GM23338 (cell line): Measurements from ENCODE around the gene UNC93B1. TPM values are rescaled to one million over a fixed set of nuclear protein-coding genes. Genes with fewer than 3 reads are reported as not detected.

Source experiments
- ATAC-seq: fragments of 200-7000 bp; cut with Tn5 transposase; 3 replicates; pipeline ENCODE4 v1.9.1; 2020
- DNase-seq: peaks from one replicate; pipeline ENCODE4 v3.0.0-alpha.2; 2015; ENCODE audit warnings: low spot score
- H2AFZ ChIP-seq: fragments of 200-600 bp; sonication (generic); 2 replicates; pipeline ENCODE4 v1.8.0; 2016; ENCODE audit warnings: antibody characterized with exemption, mild to moderate bottlenecking, moderate library complexity
- H3F3A ChIP-seq: fragments of 200-600 bp; sonication (generic); replicated peaks from 2 replicates; pipeline ENCODE4 v1.8.0; 2017; ENCODE audit warnings: antibody characterized with exemption, mixed run types, low read depth
- H3K27ac ChIP-seq: fragments of 200-600 bp; sonication (generic); 2 replicates; pipeline ENCODE4 v1.6.1; 2016; ENCODE audit warnings: low read depth
- H3K27me3 ChIP-seq: fragments of 200-600 bp; sonication (generic); 2 replicates; pipeline ENCODE4 v1.8.0; 2016; ENCODE audit warnings: mild to moderate bottlenecking, mixed run types, moderate library complexity; ENCODE audit not compliant: insufficient read depth
- H3K36me3 ChIP-seq: fragments of 200-600 bp; sonication (generic); 2 replicates; pipeline ENCODE4 v1.8.0; 2016; ENCODE audit warnings: mild to moderate bottlenecking; ENCODE audit not compliant: insufficient read depth
- H3K4me1 ChIP-seq: fragments of 200-600 bp; sonication (generic); 2 replicates; pipeline ENCODE4 v1.8.0; 2016; ENCODE audit warnings: mild to moderate bottlenecking, moderate library complexity; ENCODE audit not compliant: insufficient read depth
- H3K4me2 ChIP-seq: fragments of 200-600 bp; sonication (generic); 2 replicates; pipeline ENCODE4 v1.7.1; 2017; ENCODE audit warnings: mixed run types
- H3K4me3 ChIP-seq: fragments of 200-600 bp; sonication (generic); 2 replicates; pipeline ENCODE4 v1.6.1; 2016; ENCODE audit warnings: mixed run types
- H3K79me2 ChIP-seq: fragments of 200-600 bp; sonication (generic); replicated peaks from 2 replicates; pipeline ENCODE4 v1.8.0; 2017; ENCODE audit warnings: mild to moderate bottlenecking; ENCODE audit not compliant: insufficient read depth
- H3K9me2 ChIP-seq: fragments of 200-600 bp; sonication (generic); 2 replicates; pipeline ENCODE4 v1.8.0; 2017; ENCODE audit not compliant: insufficient read depth
- H4K20me1 ChIP-seq: fragments of 200-600 bp; sonication (generic); replicated peaks from 2 replicates; pipeline ENCODE4 v1.8.0; 2017; ENCODE audit warnings: mild to moderate bottlenecking; ENCODE audit not compliant: insufficient read depth
- H3K27ac Mint-ChIP-seq: 2 replicates; pipeline ENCODE4 v1.8.0; 2020; ENCODE audit warnings: inconsistent platforms, mild to moderate bottlenecking, moderate library complexity, mixed read lengths
- H3K27me3 Mint-ChIP-seq: 3 replicates; pipeline ENCODE4 v1.8.0; 2022; ENCODE audit warnings: low read depth, mild to moderate bottlenecking, moderate library complexity, mixed read lengths, inconsistent platforms; ENCODE audit not compliant: insufficient read depth, poor library complexity
- H3K36me3 Mint-ChIP-seq: 3 replicates; pipeline ENCODE4 v1.8.0; 2021; ENCODE audit warnings: low read depth, mild to moderate bottlenecking, inconsistent platforms, moderate library complexity, mixed read lengths
- H3K4me1 Mint-ChIP-seq: 3 replicates; pipeline ENCODE4 v1.8.0; 2020; ENCODE audit warnings: mild to moderate bottlenecking, inconsistent platforms, mixed read lengths
- H3K4me3 Mint-ChIP-seq: 3 replicates; pipeline ENCODE4 v1.8.0; 2021; ENCODE audit warnings: moderate library complexity, mild to moderate bottlenecking, inconsistent platforms, mixed read lengths
- H3K9me3 Mint-ChIP-seq: 3 replicates; pipeline ENCODE4 v1.8.0; 2020; ENCODE audit warnings: moderate library complexity, mild to moderate bottlenecking, inconsistent platforms, mixed read lengths
- CREB1 ChIP-seq: fragments of 250-450 bp; sonication (Bioruptor Pico); IDR thresholded peaks from 2 replicates; pipeline ENCODE4 v1.5.0; 2020; ENCODE audit warnings: low read depth, mild to moderate bottlenecking, moderate library complexity
- CTCF ChIP-seq, 2 experiments: fragments of 200-600 bp in 1 of 2; sonication (generic) in 1 of 2; conservative IDR thresholded peaks; 2 replicates each; pipeline versions ENCODE4 v1.5.1 to v1.6.1; 2016 to 2017; ENCODE audit warnings: antibody characterized with exemption in 2 of 2, low read depth in 2 of 2, mild to moderate bottlenecking in 2 of 2, moderate library complexity in 1 of 2
- ETS1 ChIP-seq: IDR thresholded peaks from 2 replicates; pipeline ENCODE4 v1.6.1; 2016; ENCODE audit warnings: antibody characterized with exemption
- EZH2 ChIP-seq: fragments of 200-600 bp; sonication (generic); IDR thresholded peaks from one replicate; pipeline ENCODE4 v1.8.0; 2017; ENCODE audit warnings: antibody characterized with exemption, mild to moderate bottlenecking, low read depth; ENCODE audit not compliant: unreplicated experiment
- JUNB ChIP-seq: IDR thresholded peaks from one replicate; pipeline ENCODE4 v1.6.1; 2016; ENCODE audit warnings: antibody characterized with exemption; ENCODE audit not compliant: unreplicated experiment
- NANOG ChIP-seq: IDR thresholded peaks from 2 replicates; pipeline ENCODE4 v1.6.1; 2016; ENCODE audit warnings: antibody characterized with exemption, borderline replicate concordance
- ZNF462 ChIP-seq: fragments of 250-450 bp; sonication (Bioruptor Pico); IDR thresholded peaks from 2 replicates; pipeline ENCODE4 v1.5.0; 2020; ENCODE audit warnings: mild to moderate bottlenecking, moderate library complexity
- polyA plus RNA-seq: library from polyadenylated mRNA; unstranded; fragments of >200 nt; fragmentation: Nextera tagmentation; extraction: Ambion mirVana; gene quantifications from 2 replicates; pipeline ENCODE4 v1.2.1, GENCODE V29; 2016
- total RNA-seq: library from RNA; depleted of rRNA; stranded (reverse); fragments of >200 nt; shearing (Covaris generic); gene quantifications from 2 replicates; pipeline ENCODE4 v1.2.3, GENCODE V29; 2014

The UNC93B1 gene
- total and polyA plus RNA-seq, 2 experiments from 2014 or later = 16.2 to 34.4 TPM

- DNase-seq = no peak
- Mint-ChIP-seq H3K4me1 (peaks cover 8% of the 10 kb centered on the region), H3K4me3 (no peak overlapping the region), H3K27me3 (peaks cover 14% of the 10 kb centered on the region), H3K27ac (no peak overlapping the region; the same call in 1 of the 2 replicates), H3K36me3 (peaks cover 12% of the 10 kb centered on the region), H3K9me3 (no peaks in the 10 kb centered on the region)
- Histone ChIP-seq H3K36me3 (peaks cover 6% of the 10 kb centered on the region; the same call in 1 of the 2 replicates), H3K27ac (0 out of 2 replicates have a peak overlapping the region, but pooled peaks have one; percentile 32), H2AFZ (no peak overlapping the region), H3K27me3 (no peaks in the 10 kb centered on the region), H3K4me2 (no peak overlapping the region), H4K20me1 (no peaks in the 10 kb centered on the region), H3F3A (peaks cover 10% of the 10 kb centered on the region; the same call in 1 of the 2 replicates), H3K4me1 (peaks cover 18% of the 10 kb centered on the region), H3K79me2 (peaks cover 3% of the 10 kb centered on the region), H3K9me2 (no peaks in the 10 kb centered on the region), H3K4me3 (no peak overlapping the region)
- TF ChIP-seq CREB1 (CRISPR knock-in tag) = no peak
- ATAC-seq = no peak
Observed at GRCh38 chr11:68036717-68037239, 32.9 kb upstream of the UNC93B1 start.

- Mint-ChIP-seq H3K4me1 (peaks cover 11% of the 10 kb centered on the region), H3K36me3 (peaks cover 15% of the 10 kb centered on the region), H3K9me3 (no peaks in the 10 kb centered on the region), H3K27ac (no peak overlapping the region), H3K27me3 (peaks cover 14% of the 10 kb centered on the region), H3K4me3 (no peak overlapping the region)
- Histone ChIP-seq H3K9me2 (no peaks in the 10 kb centered on the region), H3K27ac (0 out of 2 replicates have a peak overlapping the region, but pooled peaks have one; percentile 32), H3K4me1 (peaks cover 21% of the 10 kb centered on the region), H3K4me2 (no peak overlapping the region), H3K4me3 (no peak overlapping the region), H3F3A (peaks cover 10% of the 10 kb centered on the region; the same call in 1 of the 2 replicates), H2AFZ (no peak overlapping the region), H3K36me3 (peaks cover 6% of the 10 kb centered on the region; the same call in 1 of the 2 replicates), H3K79me2 (peaks cover 8% of the 10 kb centered on the region), H4K20me1 (no peaks in the 10 kb centered on the region), H3K27me3 (no peaks in the 10 kb centered on the region)
- no peak for DNase-seq
- TF ChIP-seq ZNF462 (CRISPR knock-in tag) (no peak), NANOG (no peak), CTCF (conservative IDR thresholded peaks at IDR 0.05; ENCODE audit: low read depth in 2 of 2) (no peak), EZH2 (no peak), CREB1 (CRISPR knock-in tag) (no peak), JUNB (no peak), ETS1 (no peak)
- no peak for ATAC-seq
Observed at GRCh38 chr11:68036141-68036716, 32.3 kb upstream of the UNC93B1 start.
